C4-2B (cell line): ENCODE measurements around the gene PTX4.

Experiments
- ZFX ChIP-seq: fragments of 450-650 bp; IDR thresholded peaks from 2 replicates; pipeline ENCODE4 v1.6.1; 2017
- TF ChIP-seq, protein P1 (sequence below): fragments of 450-650 bp; conservative IDR thresholded peaks from 2 replicates; pipeline ENCODE4 v1.5.1; 2017; ENCODE audit warnings: mild to moderate bottlenecking

DNA sequence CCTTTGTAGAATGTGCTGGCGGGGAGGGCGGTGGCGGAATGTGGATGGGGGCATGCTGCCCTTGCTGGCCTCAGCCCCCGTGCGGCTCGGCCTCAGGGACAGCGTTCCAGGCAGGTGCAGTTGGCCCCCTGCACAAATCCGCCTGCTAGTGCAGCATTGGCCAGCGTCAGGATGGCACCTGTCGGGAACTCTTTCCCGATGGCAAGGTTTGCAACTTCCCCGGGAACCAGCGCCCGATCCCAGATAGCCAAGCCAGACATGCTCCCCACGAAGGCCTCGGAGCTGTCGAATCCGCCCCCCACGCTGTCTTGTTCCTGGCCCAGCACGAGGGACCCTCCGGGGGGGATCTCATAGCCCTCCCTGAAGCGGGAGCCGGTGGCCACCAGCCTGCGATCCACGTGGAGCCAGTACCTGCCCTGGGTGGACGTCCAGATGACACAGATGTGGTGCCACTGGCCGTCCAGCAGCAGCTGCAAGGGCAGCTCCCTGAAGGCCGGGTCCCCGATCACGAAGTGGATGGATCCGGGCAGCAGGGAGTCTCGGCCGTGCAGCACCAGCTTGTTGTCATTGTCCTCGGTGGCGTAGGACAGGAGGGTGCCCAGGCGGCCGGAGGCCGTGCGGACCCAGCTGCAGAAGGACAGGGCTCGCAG, 2.8 kb downstream of the PTX4 start:
- TF ChIP-seq, protein P1, sequence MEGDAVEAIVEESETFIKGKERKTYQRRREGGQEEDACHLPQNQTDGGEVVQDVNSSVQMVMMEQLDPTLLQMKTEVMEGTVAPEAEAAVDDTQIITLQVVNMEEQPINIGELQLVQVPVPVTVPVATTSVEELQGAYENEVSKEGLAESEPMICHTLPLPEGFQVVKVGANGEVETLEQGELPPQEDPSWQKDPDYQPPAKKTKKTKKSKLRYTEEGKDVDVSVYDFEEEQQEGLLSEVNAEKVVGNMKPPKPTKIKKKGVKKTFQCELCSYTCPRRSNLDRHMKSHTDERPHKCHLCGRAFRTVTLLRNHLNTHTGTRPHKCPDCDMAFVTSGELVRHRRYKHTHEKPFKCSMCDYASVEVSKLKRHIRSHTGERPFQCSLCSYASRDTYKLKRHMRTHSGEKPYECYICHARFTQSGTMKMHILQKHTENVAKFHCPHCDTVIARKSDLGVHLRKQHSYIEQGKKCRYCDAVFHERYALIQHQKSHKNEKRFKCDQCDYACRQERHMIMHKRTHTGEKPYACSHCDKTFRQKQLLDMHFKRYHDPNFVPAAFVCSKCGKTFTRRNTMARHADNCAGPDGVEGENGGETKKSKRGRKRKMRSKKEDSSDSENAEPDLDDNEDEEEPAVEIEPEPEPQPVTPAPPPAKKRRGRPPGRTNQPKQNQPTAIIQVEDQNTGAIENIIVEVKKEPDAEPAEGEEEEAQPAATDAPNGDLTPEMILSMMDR, result no peak
- no peak for TF ChIP-seq ZFX
